T47D (cell line): ENCODE data around the gene CDC6.
A peak's percentile ranks its signal among the peaks of the same experiment; 100 is the strongest.

Experiments
- DNase-seq, 2 experiments: peaks; one replicate each; pipeline versions ENCODE4 v3.0.0 to v3.0.0-alpha.2; 2011 to 2012; ENCODE audit warnings: low read depth in 1 of 2, low spot score in 1 of 2
- JUND ChIP-seq: IDR thresholded peaks from 2 replicates; pipeline ENCODE4 v1.6.1; 2012; ENCODE audit warnings: low read depth
- in situ Hi-C: cut with HindIII; loops from 2 replicates; pipeline ENCODE4 v1.10.0; 2016; ENCODE audit warnings: low sequenced_read_pairs, low pct_unique_long_range_greater_than_20kb

CDC6 gene

GRCh38 chr17:40287494-40288369 is at the start of gene CDC6:
Gene CDC6 (plus strand): TSS chr17:40287879. CDS start chr17:40289421, 1,542 bp downstream.
- in situ Hi-C loops: no loop called here
- no peak for TF ChIP-seq JUND
- peak; percentile 95 to 100 for DNase-seq

GRCh38 chr17:40241252-40241834 is 46.3 kb upstream of the CDC6 start:
- DNase-seq: no peak
- TF ChIP-seq JUND: no peak
- in situ Hi-C loops: no loop called here

GRCh38 chr17:40242774-40243173 is 44.9 kb upstream of the CDC6 start:
- no peak for DNase-seq
- TF ChIP-seq JUND: no peak
- in situ Hi-C loops: no loop called here

GRCh38 chr17:40243761-40244160 is 43.9 kb upstream of the CDC6 start:
- DNase-seq: no peak
- in situ Hi-C loops: no loop called here
- no peak for TF ChIP-seq JUND

- DNase-seq: no peak
- in situ Hi-C loops: no loop called here
- TF ChIP-seq JUND: no peak
Measured at GRCh38 chr17:40244255-40244654, 43.4 kb upstream of the CDC6 start.

GRCh38 chr17:40247926-40248495 is 39.7 kb upstream of the CDC6 start:
- DNase-seq: no peak
- in situ Hi-C loops: no loop called here

GRCh38 chr17:40248507-40248906 is 39.2 kb upstream of the CDC6 start:
- DNase-seq: no peak
- no peak for TF ChIP-seq JUND
- in situ Hi-C loops: no loop called here

More at GRCh38 chr17:40247926-40248495, 39.7 kb upstream of the CDC6 start:
- TF ChIP-seq JUND: no peak

GRCh38 chr17:40251576-40251975 is 36.1 kb upstream of the CDC6 start:
- no peak for TF ChIP-seq JUND
- in situ Hi-C loops: no loop called here
- no peak for DNase-seq

- DNase-seq: no peak
- in situ Hi-C loops: no loop called here
- TF ChIP-seq JUND: no peak
Measured at GRCh38 chr17:40253565-40253964, 34.1 kb upstream of the CDC6 start.

- DNase-seq: no peak
- in situ Hi-C loops: no loop called here
- no peak for TF ChIP-seq JUND
Measured at GRCh38 chr17:40259505-40259904, 28.2 kb upstream of the CDC6 start.

- TF ChIP-seq JUND: no peak
- in situ Hi-C loops: no loop called here
- DNase-seq: no peak
Measured at GRCh38 chr17:40260528-40260927, 27.2 kb upstream of the CDC6 start.

GRCh38 chr17:40264458-40265185 is 23.1 kb upstream of the CDC6 start:
- DNase-seq: no peak
- in situ Hi-C loops: no loop called here
- TF ChIP-seq JUND: no peak
